Heart right ventricle (tissue), 16 donors: ENCODE measurements around the gene RBCK1. TPM values are rescaled to one million over a fixed set of nuclear protein-coding genes. Genes with fewer than 3 reads are reported as not detected.

Experiments
- ATAC-seq, 8 donors: fragments of 200-7000 bp; cut with Tn5 transposase; one replicate each; pipeline ENCODE4 v1.9.1; 2020; ENCODE audit warnings: mild to moderate bottlenecking in 8 of 8, moderate library complexity in 8 of 8, moderate number of reproducible peaks in 1 of 8
- DNase-seq, 2 donors: peaks; one replicate each; pipeline ENCODE4 v3.0.0-alpha.2; 2020
- H3K27ac ChIP-seq, 10 donors: fragments of 200-600 bp; sonication (generic) in 2 of 10; one replicate each; pipeline versions ENCODE4 v1.5.0 to v1.8.0; 2020 to 2022; ENCODE audit warnings: mild to moderate bottlenecking in 3 of 10
- H3K27me3 ChIP-seq, 7 donors: fragments of 200-600 bp; one replicate each; pipeline ENCODE4 v1.8.0; 2021 to 2022; ENCODE audit warnings: mild to moderate bottlenecking in 2 of 7
- H3K36me3 ChIP-seq, 9 donors: fragments of 200-600 bp; sonication (generic) in 1 of 9; one replicate each; pipeline versions ENCODE4 v1.5.0 to v1.8.0; 2020 to 2022; ENCODE audit warnings: mild to moderate bottlenecking in 2 of 9
- H3K4me1 ChIP-seq, 9 donors: fragments of 200-600 bp; sonication (generic) in 1 of 9; one replicate each; pipeline versions ENCODE4 v1.5.0 to v1.8.0; 2020 to 2022; ENCODE audit warnings: mild to moderate bottlenecking in 4 of 9
- H3K4me3 ChIP-seq, 10 donors: fragments of 200-600 bp; sonication (generic) in 2 of 10; one replicate each; pipeline versions ENCODE4 v1.5.0 to v1.8.0; 2020 to 2022; ENCODE audit warnings: mild to moderate bottlenecking in 7 of 10, moderate library complexity in 2 of 10
- H3K9me3 ChIP-seq, 11 donors: fragments of 200-600 bp in 10 of 11; sonication (generic) in 2 of 11; one replicate each; pipeline versions ENCODE4 v1.5.0 to v1.8.0; 2013 to 2022; ENCODE audit warnings: mild to moderate bottlenecking in 2 of 11, control low read depth in 1 of 11, moderate library complexity in 1 of 11
- WGBS, 2 donors: extraction: QIAGEN DNeasy Blood & Tissue Kit; methylation state at CpG; one replicate each; pipeline ENCODE4 v1.1.7; 2013; ENCODE audit warnings: inconsistent platforms in 1 of 2; 5-methylcytosine and 5-hydroxymethylcytosine counted together
- intact Hi-C, 10 donors: fragments of 100-400 bp; cut with DNase I; formaldehyde crosslinking; loops; one replicate each; pipeline versions ENCODE4 v1.11.1 to v1.14.2; 2022
- polyA plus RNA-seq, 2 donors: library from polyadenylated mRNA; stranded (reverse); fragments of 200-250 nt; gene quantifications; one replicate each; pipeline ENCODE4 v1.2.3, GENCODE V29; 2013
- total RNA-seq, 10 donors: library from RNA; stranded (reverse); fragmentation: NEBNext Ultra II Directional in 3 of 10; extraction: Animal tissue kit (Norgen Biotek cat#: 25700) in 3 of 10; gene quantifications; one replicate each; pipeline versions ENCODE4 v1.2.1 to v1.2.4, GENCODE V29; 2021 to 2023
- TF ChIP-seq, protein P1 (sequence below), 9 donors: fragments of 200-600 bp; sonication (generic) in 2 of 9; IDR thresholded peaks; one replicate each; pipeline versions ENCODE4 v1.5.0 to v1.8.0; 2021 to 2022; ENCODE audit warnings: antibody characterized with exemption in 9 of 9, mild to moderate bottlenecking in 5 of 9, moderate library complexity in 1 of 9
- donor health status: Arrhythmogenic right ventricular cardiomyopathy.
- donor health status: ischemic (EF 13 %, LVEDD 7.1; RV severe dilation, severe dysfunction).
- donor health status: healthy with polysubstance abuse.
- donor health status: DM: no; HTN: yes; CAD: no.
- donor health status: DM: no; HTN: no; CAD: no.
- donor health status: ischemic (EF 25% LVEDD 6.9; RV normal size, moderate dysfunction).
- donor health status: ischemic (EF 25% LVEDD 5.7; RV mildly dilated, moderate dysfunction).
- donor health status: healthy.
- donor health status: DM: yes; HTN: yes; CAD: no.
- donor health status: Ischemic cardiomyopathy.
- donor health status: ischemic (EF 35%, LVEDD 5.7; RV mildly dilated, moderate dysfunction).
- donor health status: nonischemic (EF 11% LVEDD 7.7; RV severe dilation, severe dysfunction).
- donor health status: DM: yes; HTN: yes; CAD: no.
- donor health status: PGD.
- donor health status: ischemic (EF 29% LVEDD 5.4; RV normal size, mild dysfunction).
- donor health status: nonischemic (EF 23%, LVEDD 6.1; RV moderate dilation, normal function).

Gene RBCK1
- total and polyA plus RNA-seq, 12 donors: 32.0 to 86.8 (median 44.0) TPM

DNA sequence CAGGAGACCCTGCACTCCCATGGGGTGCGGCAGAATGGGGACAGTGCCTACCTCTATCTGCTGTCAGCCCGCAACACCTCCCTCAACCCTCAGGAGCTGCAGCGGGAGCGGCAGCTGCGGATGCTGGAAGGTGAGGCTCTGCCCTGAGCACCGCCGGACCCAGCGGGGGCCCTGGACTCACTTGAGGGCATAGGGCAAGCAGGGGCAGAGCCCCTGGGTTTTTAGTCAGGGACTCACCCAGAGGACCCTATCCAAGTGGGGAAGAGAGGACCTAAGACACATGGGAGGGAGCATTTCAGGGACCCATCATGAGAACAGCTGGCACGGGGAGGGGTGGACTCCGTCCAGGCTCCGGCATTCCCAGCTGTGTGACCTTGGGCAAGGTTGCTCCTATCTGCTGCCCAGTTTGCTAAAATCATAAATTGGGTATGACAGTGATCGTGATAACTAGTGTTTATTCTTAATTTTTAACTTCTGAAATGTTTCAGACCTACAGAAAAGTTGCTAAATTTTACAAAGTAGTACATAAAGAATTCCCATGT, 9.8 kb downstream of the RBCK1 start:
- WGBS, 2 donors: 79 to 82% methylated on average over 12 of the region's 12 CpGs
- peak in 2 of 8 donors; percentile 28 to 34 for ATAC-seq
- H3K4me1 ChIP-seq: peaks cover 0 to 4% (median 0%) of the 10 kb centered on the region in 9 donors
- H3K36me3 ChIP-seq: peaks cover 0 to 91% (median 33%) of the 10 kb centered on the region in 9 donors
- no peaks in the 10 kb centered on the region for H3K27me3 ChIP-seq
- no peak for DNase-seq
- no peak overlapping the region for H3K4me3 ChIP-seq
- intact Hi-C loops: loop anchor here in 1 of 10 donors (10.0 kb wide), 1 partner anchor 63 kb away; no protein-coding TSS in a partner anchor
- TF ChIP-seq, protein P1, sequence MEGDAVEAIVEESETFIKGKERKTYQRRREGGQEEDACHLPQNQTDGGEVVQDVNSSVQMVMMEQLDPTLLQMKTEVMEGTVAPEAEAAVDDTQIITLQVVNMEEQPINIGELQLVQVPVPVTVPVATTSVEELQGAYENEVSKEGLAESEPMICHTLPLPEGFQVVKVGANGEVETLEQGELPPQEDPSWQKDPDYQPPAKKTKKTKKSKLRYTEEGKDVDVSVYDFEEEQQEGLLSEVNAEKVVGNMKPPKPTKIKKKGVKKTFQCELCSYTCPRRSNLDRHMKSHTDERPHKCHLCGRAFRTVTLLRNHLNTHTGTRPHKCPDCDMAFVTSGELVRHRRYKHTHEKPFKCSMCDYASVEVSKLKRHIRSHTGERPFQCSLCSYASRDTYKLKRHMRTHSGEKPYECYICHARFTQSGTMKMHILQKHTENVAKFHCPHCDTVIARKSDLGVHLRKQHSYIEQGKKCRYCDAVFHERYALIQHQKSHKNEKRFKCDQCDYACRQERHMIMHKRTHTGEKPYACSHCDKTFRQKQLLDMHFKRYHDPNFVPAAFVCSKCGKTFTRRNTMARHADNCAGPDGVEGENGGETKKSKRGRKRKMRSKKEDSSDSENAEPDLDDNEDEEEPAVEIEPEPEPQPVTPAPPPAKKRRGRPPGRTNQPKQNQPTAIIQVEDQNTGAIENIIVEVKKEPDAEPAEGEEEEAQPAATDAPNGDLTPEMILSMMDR (IDR thresholded peaks at IDR 0.05): no peak
- H3K9me3 ChIP-seq: no peaks in the 10 kb centered on the region
- no peak overlapping the region for H3K27ac ChIP-seq

DNA sequence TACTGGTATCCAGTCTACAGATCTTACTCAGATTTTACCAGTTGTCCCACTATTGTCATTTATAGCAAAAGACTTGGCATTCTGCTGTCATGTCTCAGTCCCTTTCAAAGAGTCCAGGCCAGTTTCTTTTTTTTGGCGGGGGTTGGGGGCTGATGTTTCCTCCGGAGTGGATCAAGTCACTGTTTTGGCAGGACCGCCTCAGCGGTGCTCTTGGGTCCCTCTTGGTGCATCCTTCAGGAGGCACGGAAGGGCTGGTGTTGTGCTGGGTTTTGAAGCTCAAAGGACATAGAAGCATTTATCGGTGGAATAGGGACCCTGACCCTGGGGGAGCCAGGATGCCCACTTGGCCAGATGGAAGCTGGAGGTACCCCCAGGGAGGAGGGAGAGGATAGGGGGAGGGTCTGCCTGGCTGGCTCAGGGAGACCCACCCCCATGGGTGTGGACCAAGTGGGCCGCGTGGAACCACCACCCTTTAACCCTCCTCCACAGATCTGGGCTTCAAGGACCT, 10.8 kb downstream of the RBCK1 start:
- whole genome bisulfite sequencing, 2 donors: 83 to 89% methylated on average over 8 of the region's 8 CpGs
- ATAC-seq: no peak
- intact Hi-C loops: loop anchor here in 1 of 10 donors (10.0 kb wide), 1 partner anchor 64 kb away; no protein-coding TSS in a partner anchor
- Histone ChIP-seq H3K27ac (no peak overlapping the region), H3K9me3 (no peaks in the 10 kb centered on the region), H3K4me3 (no peak overlapping the region), H3K27me3 (no peaks in the 10 kb centered on the region), H3K4me1 (peaks cover 0 to 4% (median 0%) of the 10 kb centered on the region in 9 donors), H3K36me3 (peaks cover 0 to 91% (median 36%) of the 10 kb centered on the region in 9 donors)
- DNase-seq: no peak
- TF ChIP-seq, protein P1 (IDR thresholded peaks at IDR 0.05): no peak

DNA sequence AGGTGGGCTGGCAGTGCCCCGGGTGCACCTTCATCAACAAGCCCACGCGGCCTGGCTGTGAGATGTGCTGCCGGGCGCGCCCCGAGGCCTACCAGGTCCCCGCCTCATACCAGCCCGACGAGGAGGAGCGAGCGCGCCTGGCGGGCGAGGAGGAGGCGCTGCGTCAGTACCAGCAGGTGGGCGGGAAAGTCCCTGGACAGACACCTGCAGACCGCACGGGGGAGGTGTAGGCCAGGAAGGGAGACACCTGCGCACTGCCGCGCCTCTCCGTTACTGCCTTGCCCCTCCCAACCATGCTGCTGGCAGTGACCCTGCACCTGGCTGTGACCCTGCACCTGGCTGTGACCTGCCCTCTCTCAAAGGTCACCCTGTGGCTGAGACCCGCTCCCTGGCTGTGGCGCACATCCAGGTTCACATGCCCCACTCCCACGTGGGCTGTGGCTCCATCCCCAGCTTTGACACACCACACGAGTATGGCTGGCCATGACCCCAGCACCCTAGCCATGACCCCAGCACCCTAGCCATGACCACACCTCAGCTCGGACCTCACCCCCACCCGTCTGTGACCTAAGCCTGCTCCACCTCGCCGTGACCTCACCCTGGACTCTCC, 11.6 kb downstream of the RBCK1 start:
- no peak for DNase-seq
- peak in 3 of 8 donors; percentile 9 to 20 (median 9) for ATAC-seq
- no peaks in the 10 kb centered on the region for H3K9me3 ChIP-seq
- no peak overlapping the region for H3K4me3 ChIP-seq
- H3K4me1 ChIP-seq: peaks cover 0 to 4% (median 0%) of the 10 kb centered on the region in 9 donors
- no peaks in the 10 kb centered on the region for H3K27me3 ChIP-seq
- intact Hi-C loops: loop anchor here in 3 of 10 donors (10.0 kb wide), 2 partner anchors 65 kb away; no protein-coding TSS in a partner anchor
- peaks cover 0 to 96% (median 41%) of the 10 kb centered on the region in 9 donors for H3K36me3 ChIP-seq
- 95% methylated on average over 19 to 32 of the region's 32 CpGs for WGBS, 2 donors
- TF ChIP-seq, protein P1 (IDR thresholded peaks at IDR 0.05): no peak
- no peak overlapping the region for H3K27ac ChIP-seq

DNA sequence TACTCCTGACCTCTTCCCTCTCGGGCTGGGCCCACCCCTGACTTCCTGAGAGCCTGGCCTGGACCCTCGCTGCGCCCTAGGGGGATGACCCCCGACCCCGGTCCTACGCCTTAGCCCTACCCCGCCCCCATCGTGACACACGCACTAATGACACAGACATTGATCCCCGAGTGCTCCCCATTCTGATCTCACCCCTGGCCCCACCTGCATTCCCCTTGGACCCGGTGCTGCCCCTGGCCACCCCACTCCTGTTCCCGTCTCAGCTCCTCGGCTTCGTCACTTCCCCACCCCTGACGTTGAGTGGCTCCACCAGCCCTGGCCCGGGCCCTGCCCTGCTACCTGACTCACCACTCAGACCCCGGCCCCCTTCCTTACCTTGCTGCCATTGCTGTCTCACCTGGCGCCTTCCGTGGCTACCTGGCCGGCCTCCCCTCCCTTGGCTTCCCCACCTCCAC, 12.1 kb downstream of the RBCK1 start:
- TF ChIP-seq, protein P1 (IDR thresholded peaks at IDR 0.05): no peak
- peak in 2 of 8 donors; percentile 6 to 8 for ATAC-seq
- WGBS, 2 donors: 95 to 97% methylated on average over 20 of the region's 20 CpGs
- no peaks in the 10 kb centered on the region for H3K9me3 ChIP-seq
- H3K4me3 ChIP-seq: no peak overlapping the region
- peaks cover 0 to 4% (median 0%) of the 10 kb centered on the region in 9 donors for H3K4me1 ChIP-seq
- no peak overlapping the region for H3K27ac ChIP-seq
- peaks cover 0 to 96% (median 44%) of the 10 kb centered on the region in 9 donors for H3K36me3 ChIP-seq
- H3K27me3 ChIP-seq: no peaks in the 10 kb centered on the region
- no peak for DNase-seq
- intact Hi-C loops: loop anchor here in 2 of 10 donors (10.0 kb wide), 2 partner anchors 65 kb away; no protein-coding TSS in a partner anchor
